Activated CD4-positive, alpha-beta T cell treated with anti-CD3 and anti-CD28 coated beads, Interleukin-2, amount 50 U/mL, for 4 hours (primary cell): Measurements from ENCODE around the gene GABBR2.
"Not testable (repeated sequence)": the region's sequence is repeated elsewhere in the genome, so short reads cannot be mapped to it uniquely, and the experiment has no call there.

Source experiments
- DNase-seq, 2 experiments: peaks; one replicate each; pipeline ENCODE4 v3.0.0-alpha.2; 2020

The GABBR2 gene

DNA sequence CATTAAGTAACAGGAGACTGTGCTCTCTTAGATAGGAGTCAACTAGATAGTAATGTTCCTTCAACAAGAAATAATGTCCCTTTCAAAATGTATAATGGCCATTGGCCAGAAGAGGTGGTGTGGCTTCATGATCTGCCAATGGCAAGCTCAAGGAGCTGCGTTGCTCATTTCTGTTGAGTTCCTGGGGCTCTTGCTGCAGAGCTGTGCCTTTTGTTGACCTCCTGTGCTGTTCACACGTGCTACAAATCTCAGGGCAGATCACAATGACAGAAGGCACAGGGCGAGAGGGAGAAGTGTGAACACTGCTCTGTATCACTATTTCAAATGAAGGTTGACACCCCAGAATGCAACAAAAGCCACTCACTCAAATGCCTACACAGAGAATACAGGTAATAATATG is 437.3 kb downstream of the GABBR2 start:
- DNase-seq, result no peak

DNA sequence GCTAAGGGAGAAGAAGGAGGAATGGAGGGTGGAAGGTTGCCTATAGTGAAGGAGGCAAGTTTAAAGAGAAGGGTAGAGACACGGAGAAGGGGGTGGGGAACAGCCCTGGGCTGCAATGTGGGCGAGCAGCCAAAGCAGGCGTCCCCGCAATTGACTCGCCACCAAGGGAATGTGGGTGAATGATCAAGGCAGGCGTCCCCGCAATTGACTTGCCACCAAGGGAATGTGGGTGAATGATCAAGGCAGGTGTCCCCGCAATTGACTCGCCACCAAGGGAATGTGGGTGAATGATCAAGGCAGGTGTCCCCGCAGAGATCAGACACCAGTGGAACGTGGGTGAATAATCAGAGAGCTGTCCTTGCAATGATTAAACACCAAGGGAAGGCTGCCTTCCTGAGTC is 438.5 kb downstream of the GABBR2 start:
- not testable (repeated sequence) for DNase-seq

DNA sequence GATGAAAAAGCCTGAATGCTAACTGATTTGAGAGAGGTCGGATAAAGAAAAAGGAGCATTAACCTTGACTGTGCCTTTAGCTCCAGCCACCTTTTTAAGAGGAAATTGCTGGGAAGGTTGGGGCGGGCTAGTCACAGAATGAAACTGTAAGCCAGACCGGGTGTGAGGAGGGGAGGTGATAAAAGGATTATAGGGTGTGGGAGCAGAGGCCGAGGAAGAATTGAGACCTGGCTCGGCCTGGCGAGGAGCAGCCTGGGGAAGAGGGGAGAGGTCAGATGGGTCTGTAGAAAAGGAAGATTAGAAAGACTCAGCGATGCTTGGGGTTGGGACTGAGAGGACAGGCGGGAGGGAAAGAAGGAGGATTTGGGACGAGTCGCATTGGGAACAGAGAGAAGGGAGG is 439.1 kb downstream of the GABBR2 start:
- not testable (repeated sequence) for DNase-seq

DNA sequence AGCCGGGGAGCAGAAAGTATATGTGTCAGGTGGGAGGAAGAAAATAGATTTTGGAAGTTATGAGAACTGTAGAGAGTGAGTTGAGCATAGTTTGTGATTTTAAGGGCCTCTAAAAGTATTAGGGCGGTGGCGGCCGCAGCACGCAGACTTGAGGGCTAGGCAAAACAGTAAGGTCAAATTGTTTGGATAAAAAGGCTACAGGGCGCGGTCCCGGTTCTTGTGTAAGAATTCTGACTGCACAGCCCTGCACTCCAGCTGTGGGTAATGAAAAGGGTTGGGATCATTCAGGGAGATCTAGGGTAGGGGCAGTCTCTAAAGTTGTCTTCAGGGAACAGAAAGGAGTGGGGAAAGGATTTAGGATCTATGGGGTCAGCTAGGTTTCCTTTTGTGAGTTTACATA is 441.2 kb downstream of the GABBR2 start:
- DNase-seq, result not testable (repeated sequence)

DNA sequence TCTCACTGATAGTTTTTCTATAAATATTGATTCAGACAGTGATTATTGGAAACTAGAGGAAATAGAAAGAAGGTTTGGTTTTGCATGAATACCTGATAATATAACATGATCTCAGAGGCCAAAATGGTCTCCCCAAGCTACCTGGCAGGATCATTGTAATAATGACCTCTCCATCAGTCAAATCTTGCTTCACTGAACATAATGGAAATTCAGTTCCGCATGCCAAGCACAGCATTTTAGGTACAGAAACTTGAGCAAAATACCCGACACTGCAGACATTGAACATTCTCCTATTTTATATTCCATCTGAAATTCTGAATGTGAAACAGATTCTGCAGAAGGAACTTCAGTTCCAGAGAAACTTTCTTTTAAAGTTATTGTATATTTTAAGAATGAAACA is 444.2 kb downstream of the GABBR2 start:
- DNase-seq, result no peak

DNA sequence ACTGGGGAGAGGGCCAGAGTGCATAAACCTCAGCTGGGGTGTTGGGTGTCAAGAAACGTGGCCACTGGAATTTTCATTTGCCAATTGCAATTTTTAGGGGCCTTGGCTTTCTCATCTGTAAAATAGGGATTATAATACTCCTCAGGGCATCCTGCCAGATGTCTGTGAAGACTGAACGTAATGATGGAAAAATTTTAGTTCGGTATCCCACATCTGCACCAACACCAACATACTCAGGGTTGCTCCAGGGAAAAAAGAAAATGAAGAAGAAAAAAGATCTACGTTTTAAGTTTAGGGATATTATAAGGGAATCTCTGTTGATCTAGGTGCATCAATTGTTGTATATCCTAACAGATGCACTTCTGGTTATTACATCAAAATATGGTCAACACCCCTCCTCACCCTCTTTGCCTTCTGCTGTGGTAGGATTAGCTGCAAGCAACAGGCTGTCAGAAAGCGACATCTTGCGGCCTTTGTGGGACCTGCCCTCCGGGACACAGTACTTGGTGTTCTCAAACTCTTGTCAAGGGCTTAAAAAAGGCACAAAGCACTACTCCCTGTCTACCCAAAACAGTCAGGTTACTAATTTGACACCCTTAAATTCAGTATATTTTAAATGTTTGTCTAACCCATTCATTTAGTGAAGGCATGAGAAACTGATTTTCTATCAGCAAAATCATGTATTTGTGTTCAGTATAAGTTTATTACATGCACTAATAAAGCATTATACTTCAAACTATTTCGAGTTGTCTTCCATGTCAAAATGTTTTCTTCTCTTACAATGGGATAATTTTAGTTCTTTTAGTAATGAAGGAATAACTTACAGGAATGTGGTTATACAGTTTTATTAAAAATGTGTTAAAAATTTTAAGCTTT is 445.0 kb downstream of the GABBR2 start:
- DNase-seq, result peak; percentile 82 to 85

DNA sequence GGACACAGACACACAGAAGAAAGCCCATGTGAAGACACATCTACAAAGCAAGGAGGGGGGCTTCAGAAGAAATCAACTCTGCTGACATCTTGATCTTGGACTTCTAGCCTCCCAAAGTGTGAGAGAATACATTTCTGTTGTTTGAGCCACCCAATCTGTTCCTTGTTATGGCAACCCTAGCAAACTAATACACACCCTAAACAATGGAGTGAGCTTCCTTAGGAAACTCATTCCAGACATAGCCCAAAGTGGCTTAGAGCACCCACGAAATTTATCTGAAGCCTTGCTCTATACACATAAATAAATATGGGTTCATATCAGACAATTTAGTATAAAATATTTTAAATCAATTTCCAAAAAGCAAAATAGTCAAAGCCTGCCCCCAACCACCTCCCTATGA is 445.7 kb downstream of the GABBR2 start:
- no peak for DNase-seq

DNA sequence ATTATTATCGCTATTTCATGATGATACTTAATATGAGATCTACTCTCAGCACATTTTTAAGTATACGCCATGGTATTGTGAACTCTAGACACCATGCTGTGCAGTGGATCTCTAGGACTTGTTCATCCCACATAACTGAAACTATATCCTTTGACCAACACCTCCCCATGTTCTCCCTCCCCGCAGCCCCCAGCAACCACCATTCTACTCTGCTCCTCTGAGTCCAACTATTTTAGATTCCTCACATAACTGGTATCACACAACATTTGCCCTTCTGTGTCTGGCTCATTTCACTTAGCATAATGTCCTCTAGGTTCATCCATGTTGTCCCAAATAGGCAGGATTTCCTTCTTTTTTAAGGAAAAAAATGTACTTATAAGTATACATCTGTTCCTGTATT is 446.7 kb downstream of the GABBR2 start:
- no peak for DNase-seq

DNA sequence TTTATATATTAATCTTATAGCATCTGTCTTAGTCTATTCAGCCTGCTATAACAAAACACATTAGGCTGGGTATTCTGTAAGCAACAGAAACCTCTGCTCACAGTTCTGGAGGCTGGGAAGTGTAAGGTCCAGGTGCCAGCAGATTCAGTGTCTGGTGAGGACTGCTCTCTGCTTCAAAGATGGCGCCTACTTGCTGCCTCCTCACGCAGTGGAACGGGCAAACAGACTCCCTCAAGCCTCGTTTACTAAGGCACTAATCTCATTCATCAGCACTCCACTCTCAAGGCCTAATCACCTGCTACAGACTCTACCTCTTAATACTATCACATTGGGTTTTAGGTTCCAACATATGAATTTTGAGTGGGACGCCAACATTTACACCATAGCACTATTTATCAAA is 448.1 kb downstream of the GABBR2 start:
- DNase-seq, result no peak

DNA sequence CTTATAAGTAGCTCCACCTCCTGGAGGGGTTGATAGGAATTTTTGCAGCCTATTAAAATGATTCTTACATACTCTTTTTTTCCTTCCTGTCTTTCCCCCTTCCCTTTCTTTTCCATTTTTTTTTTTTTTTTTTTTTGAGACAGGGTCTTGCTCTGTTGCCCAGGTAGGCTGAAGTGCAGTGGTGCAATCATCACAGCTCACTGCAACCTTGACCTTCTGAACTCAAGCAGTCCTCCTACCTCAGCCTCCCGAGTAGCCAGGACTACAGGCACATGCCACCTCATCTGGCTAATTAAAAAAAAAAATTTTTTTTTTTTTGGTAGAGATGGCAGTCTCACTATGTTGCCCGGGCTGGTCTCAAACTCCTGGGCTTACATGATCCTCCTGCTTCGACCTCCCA is 448.9 kb downstream of the GABBR2 start:
- no peak for DNase-seq

DNA sequence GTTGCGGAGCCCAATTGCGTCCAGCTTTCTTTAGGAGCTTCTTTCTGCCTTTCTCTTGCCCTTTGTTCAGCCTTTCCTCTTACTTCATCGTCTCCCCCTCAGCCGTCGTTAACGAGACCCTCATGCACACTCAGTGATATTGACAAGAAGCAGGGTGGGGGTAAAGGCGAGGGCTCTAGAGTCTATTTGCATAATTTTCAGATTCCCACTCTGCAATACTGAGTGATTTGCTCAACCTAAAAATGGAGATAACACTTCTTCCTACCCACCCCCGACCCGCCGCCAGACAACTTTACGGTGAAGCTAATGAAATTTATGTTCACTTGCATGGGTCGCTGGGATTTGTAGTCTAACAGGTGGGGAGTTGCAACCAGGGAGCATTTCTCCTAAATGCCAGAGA is 452.0 kb downstream of the GABBR2 start:
- DNase-seq, result peak; percentile 15 to 23

DNA sequence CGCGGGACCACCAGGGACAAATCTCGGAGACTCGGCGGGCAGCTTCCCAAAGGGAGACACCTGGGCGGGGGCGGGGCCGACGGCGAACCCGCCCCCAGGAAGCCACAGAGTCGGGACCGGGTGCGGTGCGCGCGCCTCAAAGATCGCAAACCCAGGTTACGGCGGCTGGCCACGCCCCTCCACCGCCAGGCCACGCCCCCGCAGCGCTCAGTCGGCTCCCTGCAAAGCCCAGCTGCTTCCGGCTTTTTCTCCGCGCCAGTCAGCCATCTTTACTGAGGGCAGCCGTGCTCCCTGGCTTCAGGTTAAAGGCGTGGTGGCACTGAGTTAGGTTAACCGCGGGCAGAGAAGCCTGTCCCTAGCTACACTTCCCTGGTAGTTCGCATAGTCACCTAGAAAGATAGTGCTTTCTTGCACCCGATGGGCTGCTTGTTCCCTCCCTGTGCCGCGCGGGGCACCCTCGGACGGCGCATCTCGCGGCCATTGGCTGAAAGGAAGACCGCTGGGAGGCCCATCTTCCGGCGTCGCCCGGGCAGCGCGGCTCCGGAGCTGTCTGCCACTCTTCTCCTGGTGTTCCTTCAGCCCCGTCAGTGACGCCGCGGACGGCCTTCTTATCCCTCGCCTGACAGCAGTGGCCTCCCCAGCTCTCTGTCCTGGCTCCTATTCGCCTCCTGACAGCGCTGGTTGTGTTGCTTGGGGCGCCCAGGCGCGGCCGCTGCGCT is 453.0 kb downstream of the GABBR2 start, which contains the start of gene TBC1D2:
Gene TBC1D2, minus strand, starts transcription at position 72 of the 719 bp plus-strand sequence. CDS start 108 bp downstream, outside the sequence.
- DNase-seq, result peak; percentile 97

DNA sequence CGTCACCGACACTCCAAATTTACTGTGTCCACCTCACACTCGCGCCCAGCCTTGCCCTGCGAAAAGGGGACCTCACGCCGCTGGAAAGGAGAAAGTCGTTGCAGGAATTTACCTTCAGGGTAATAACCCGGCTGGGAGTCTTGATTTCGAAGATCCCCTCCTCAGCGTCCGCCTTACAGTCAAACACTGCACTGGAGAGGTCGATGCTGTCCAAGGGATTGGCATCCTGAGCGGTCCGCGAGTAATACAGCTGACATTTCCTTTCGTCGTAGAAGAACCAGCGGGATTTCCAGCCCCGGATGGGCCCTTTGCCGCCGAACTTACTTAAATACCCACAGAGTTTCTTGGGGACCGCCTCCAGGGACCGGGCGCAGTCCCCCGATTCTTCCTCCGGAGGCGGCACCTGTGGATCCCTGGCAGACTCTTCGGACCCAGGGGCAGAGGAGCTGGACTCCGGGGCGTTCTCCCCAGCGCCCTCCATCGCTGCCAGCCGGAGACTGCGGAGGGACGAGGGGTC is 453.6 kb downstream of the GABBR2 start:
- no peak for DNase-seq

DNA sequence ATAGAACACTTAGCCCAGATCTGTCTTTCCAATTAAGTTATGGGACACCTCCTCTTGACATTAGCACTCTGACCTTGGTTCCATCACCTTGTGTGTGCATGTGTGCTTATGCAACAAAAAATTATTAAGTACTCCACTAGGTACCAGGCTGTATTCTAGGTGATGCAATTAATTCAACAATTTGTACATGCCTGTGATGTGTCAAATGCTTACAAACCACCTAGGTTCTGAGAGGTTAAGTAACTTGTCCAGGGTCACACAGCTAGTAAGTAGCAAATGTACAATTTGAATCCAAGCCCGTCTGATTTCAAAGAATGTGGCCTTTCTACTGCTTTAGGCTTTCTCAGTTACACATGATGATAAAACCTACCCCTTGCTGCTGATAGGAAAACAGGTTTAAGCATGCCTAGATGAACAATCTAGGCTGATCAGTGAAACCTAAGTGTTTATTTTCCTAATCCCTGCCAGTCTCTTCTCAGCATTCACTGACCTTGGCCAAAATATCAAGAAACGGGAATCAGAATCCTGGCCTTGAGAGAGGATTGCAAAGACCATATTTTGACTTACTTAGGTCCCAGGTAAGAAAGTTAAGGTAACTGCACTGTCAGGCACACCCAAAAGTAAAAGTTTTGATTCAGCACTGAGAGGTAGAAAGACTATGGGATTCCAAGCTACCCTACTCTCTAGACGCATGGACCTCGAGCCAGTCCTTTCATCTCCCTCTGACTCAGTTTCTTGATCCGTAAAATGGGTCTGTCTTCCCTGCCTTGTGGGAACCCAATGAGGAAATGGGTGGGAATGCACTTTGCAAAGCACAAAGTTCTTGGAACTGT is 454.3 kb downstream of the GABBR2 start:
- no peak for DNase-seq

DNA sequence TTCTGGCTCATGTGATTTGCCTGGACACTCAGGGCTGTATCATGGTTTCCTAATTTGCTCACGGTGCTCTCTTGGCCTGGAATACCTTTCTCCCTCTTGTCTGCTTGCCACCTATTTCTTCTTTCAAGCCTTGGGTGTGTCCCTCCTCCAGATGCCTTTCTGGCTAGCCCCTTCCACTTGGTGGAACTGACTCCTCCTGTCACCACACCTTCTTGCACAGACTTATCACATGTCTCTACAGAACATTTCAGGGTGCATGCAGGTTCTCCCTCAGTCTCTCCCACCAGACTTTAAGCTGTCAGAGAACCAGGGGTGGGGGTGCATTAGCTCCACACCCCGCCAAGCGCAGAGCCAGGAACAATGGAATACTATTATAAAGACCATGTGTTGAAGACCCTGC is 455.2 kb downstream of the GABBR2 start:
- no peak for DNase-seq

DNA sequence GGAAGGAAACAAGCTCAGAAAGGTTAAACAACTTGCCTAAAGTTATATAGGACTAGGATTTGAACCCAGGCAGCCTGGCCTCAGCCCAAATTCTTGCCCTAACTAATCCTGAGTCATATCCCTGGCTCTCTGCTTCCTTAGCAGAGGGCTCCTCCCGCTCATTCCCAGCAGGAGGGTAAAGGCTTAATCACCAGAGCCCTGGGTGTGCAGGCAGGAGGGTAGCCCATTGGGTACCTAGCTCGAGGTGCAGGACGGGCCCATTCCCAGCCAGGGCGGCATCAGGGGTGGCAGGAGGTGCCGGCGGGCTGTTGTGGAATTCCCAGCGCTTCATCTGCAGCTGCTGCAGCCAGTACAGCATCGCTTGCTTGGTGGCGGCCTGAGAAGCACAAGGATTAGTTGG is 457.2 kb downstream of the GABBR2 start:
- no peak for DNase-seq

DNA sequence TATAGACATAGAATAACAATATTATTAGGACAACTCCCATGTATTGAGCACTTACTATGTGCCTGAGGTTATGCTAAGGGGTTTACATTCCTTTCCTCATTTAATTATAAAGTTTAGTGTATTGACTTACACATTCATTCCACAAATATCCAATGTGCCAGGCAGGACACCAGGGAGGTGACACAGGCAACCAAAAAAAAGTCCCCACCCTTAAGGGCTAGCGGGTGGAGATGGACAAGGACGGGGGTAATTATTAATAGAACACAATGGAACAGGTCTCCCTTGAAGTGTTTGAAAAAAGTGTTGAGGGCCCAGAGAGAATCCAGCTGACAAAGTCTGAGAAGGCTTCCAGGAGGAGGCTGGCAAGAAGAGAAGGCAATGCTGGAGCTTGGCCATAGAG is 459.0 kb downstream of the GABBR2 start:
- DNase-seq, result no peak

DNA sequence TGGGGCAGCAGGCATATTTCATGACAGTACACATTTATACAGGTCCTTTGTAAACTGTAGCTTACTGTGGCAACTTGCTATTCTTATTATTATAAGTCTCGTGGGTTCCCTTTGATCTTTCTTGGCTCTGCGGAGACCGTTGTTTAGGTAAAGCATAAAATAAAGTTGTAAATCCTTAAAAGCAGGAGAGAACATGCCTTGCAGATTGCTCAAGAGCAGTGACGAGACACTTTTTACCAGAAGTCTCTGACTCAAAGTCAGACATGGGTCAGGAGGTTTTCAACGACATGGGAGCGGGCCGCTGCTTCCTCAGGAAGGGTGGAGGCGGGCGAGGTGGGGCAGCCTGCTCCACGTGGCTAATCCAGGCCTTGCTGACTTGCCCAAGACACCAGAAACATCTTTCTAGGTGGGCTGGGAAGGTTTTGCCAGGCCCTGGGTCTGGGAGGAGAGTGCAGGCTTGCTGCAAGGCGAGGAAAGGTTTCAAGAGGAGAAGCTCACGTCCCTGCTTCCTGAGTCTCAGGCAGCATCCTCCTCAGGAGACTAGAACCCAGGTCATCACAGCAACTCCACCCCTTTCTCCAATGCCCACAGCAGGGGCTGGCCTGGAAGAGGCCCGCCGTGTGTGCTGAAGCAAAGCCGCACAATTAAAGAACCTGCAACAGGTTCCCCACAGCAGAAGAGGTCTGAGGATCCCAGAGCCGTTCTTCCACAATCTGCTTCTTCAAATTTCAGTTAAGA is 459.8 kb downstream of the GABBR2 start:
- peak; percentile 4 for DNase-seq

DNA sequence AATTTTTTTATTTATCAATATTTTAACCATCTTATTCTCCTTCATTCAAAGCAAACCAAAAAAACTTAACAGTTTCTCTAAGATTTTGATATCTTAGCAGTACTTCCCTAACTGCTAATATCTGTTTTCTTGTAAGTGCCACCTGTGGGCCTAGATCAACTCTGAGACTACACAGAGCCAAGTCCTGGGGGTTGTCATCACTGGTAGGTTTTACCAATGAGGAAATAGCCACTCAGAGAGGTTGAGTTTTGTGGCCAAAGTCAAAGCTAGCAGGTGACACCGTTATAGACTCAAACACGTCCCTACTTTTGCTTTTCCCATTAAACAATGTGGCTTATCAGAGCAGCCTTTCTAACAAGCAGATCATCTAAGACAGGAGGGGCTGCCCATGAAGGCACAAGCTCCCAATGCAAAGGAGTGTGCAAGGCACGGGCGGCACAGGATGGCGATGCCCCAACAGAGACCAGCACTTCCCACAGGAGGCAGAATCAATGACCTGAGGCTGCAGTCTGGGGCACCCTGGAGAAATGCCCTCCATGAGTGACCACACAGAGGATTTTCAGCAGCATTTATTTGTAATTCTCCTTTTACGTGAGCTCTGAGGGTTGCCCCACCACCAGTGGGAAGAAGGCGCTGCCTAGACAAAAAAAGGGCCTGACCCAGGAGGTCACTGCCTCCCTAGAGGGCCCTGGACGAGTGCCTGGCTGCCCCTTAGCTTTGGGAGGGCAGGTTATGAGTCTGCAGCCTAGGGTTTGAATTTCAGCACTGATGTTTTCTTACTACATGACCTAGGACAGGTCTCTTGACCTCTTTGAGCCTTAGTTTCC is 460.7 kb downstream of the GABBR2 start:
- no peak for DNase-seq

DNA sequence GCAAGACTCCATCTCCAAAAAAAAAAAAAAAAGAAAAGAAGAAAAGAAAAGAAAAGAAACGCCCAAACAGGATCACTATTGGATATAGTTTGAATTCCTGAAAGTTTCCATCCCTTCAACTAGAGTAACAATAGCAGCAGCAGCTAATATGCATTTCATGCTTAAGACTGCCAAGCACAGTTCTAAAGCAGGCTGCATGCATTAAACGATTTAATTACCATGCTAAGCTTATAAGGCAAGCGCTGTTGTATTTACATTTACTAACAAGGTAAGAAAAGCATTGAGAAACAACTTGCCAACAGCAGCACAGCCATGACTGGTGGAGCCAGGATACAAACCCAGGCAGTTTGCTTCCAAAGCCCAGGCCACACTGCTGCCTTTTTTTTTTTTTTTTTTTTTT is 466.3 kb downstream of the GABBR2 start:
- no peak for DNase-seq
